ENCODE results near the gene ITPRIP.

Gene ITPRIP

GRCh38 chr10:104325436-104326435 lies 12.5 kb downstream of the ITPRIP start:
- DNase-seq (ENCODE audit: low spot score): no peak

DNA sequence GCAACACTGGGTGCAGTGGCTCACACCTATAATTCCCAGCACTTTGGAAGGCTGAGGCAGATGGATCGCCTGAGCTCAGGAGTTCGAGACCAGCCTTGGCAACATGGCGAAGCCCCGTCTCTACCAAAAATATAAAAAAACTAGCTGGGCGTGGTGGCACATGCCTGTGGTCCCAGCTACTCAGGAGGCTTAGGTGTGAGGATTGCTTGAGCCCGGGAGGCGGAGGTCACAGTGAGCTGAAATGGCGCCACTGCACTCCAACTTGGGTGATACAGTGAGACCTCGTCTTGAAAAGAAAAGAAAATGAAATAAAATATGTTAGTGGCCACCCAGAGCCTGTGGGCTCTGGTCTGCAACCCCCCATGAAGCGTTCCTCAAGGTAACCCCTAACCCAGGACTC lies 13.3 kb downstream of the ITPRIP start:
- no peak for DNase-seq (ENCODE audit: low spot score)

GRCh38 chr10:104324221-104324686 lies 14.0 kb downstream of the ITPRIP start:
- DNase-seq (ENCODE audit: low spot score): no peak

- no peak for DNase-seq (ENCODE audit: low spot score)
Observed at GRCh38 chr10:104323760-104324201, 14.5 kb downstream of the ITPRIP start.

DNA sequence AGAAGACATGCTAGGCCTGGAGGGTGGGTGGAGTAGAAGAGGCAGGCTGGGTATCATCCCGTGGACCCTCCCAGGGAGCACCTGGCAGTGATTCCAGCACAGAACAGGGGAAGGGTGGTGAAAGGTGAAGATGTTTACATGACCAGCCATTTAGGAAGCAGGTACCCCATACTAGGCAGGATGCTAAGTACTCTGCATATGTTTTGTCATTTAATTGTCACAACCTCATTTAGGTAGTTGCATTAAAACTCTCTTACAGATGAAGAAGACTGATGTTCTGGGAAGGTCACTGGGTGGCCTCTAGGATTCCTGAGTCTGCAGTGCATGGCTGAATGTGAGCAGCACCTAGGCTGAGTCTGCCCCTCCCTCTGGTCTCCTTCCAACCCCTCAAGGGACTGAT lies 15.2 kb downstream of the ITPRIP start:
- DNase-seq (ENCODE audit: low spot score): no peak

DNA sequence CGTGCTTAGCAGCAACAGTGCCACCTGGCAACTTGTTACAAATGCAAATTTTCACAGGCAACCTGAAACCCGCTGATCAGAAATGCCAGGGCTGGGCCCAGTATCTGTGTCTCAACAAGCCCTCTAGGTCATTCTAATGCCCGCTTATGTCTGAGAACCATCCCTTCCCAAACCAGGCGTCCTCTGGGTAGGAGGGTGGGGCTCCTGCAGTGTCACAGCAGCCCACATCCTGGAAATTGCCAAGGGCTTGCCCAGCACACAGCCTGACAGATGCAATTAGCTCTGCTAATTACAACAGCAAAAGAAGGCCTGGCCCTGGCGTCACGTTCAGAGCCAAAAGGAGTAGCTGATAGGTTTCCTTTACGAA lies 15.9 kb downstream of the ITPRIP start:
- peak; percentile 39 for DNase-seq (ENCODE audit: low spot score)

GRCh38 chr10:104321725-104322415 lies 16.4 kb downstream of the ITPRIP start:
- no peak for DNase-seq (ENCODE audit: low spot score)

GRCh38 chr10:104321226-104321625 lies 17.0 kb downstream of the ITPRIP start:
- no peak for DNase-seq (ENCODE audit: low spot score)

- no peak for DNase-seq (ENCODE audit: low spot score)
Observed at GRCh38 chr10:104318810-104319741, 19.2 kb downstream of the ITPRIP start.

DNA sequence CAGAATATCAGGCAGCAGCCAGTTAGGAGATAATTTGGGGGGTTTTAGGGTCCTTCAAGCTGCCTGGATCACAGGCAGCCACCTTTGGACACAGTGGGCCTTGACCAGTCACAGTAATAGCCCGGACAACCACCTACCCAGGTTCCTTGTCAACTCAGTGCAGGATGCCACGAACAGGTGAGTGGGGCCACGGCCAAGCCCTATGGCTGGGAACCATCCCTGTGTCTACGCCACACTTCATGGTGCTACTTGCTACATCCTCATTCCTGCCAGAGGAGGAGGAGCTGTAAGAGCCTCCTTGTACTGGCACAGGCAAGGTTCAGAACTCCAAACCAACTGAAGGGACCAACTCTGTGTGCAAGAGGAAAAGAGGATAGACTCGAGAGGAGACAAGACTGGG lies 19.9 kb downstream of the ITPRIP start:
- no peak for DNase-seq (ENCODE audit: low spot score)

GRCh38 chr10:104317726-104318299 lies 20.5 kb downstream of the ITPRIP start:
- no peak for DNase-seq (ENCODE audit: low spot score)

DNA sequence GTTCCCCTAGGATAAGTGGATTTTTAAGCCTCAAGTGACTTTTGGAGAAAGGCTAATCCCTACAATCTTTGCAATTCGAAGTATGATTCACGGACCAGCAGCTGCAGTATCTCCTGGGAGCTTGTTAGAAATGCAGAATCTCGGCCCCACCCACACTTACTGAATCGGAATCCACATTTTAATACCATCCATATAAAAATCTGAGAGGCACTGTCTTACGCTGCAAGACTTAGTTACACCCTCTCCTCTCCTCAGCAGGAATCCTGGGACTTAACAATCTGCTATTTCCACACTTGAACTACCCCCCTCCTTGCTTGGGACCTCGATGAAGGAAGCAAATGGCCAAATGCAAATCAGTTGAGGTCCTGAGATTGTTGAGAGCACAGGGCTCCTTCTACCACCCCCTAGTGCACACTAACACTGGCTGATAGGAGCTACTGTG lies 21.0 kb downstream of the ITPRIP start:
- no peak for DNase-seq (ENCODE audit: low spot score)

DNA sequence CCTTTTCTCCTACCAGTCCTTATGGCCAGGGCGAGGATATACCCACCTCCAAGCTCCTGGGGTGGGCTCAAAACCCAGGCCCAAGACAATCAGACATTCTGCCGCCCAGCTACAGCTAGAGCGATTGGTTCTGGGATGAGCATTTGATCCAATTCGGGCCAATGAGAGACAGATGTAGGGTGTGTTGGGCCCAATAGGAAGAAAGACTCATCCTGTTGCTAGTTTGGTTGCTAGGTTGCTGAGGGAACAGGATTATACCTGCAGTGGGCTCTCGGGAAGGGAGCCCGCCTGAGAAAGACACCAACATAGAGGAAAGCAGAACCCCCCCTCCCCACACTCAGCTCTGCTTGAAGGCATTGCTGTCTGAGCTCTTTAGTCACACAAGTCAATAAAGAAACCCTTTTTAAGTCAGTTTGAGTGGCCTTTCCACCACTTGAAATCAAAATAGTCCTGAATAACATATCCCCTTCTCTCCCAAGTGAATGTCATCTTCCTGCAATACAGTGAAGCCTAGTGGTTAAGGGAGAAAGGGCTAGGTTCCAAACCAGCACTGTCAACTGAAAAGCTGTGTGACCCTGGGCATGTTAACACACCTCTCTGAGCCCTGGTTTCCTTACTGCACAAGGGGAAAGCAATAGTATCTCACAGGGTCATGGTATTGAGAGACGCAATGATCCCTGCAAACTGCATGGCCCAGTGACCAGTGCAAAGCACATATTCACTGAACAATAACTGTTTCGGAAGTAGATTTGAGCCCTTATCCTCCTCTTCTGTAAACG lies 21.8 kb downstream of the ITPRIP start:
- no peak for DNase-seq (ENCODE audit: low spot score)

DNA sequence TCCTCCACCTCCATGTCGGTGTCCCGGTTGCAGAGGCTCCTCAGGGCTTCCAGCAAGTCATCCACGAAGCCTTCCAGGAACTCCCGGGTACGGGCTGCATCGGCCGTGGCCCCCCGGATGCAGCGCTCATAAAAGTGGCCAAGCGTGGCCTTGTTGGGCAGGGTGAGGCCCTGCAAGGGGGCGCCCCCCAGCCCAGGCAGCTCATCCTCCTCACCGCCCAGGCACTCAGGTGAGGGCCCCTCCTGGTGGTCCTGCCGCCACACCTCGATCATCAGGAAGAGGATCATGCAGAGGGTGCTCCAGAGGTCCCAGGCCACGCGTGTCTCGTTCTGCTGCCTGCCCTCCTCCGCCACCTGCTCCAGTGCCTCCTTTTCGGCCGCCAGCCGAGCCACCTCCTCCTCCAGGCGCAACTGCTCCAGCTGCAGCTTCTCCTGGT lies 22.8 kb downstream of the ITPRIP start:
- no peak for DNase-seq (ENCODE audit: low spot score)

- DNase-seq (ENCODE audit: low spot score): no peak
Observed at GRCh38 chr10:104314591-104315485, 23.4 kb downstream of the ITPRIP start.

- no peak for DNase-seq (ENCODE audit: low spot score)
Observed at GRCh38 chr10:104311184-104311720, 27.0 kb downstream of the ITPRIP start.

DNA sequence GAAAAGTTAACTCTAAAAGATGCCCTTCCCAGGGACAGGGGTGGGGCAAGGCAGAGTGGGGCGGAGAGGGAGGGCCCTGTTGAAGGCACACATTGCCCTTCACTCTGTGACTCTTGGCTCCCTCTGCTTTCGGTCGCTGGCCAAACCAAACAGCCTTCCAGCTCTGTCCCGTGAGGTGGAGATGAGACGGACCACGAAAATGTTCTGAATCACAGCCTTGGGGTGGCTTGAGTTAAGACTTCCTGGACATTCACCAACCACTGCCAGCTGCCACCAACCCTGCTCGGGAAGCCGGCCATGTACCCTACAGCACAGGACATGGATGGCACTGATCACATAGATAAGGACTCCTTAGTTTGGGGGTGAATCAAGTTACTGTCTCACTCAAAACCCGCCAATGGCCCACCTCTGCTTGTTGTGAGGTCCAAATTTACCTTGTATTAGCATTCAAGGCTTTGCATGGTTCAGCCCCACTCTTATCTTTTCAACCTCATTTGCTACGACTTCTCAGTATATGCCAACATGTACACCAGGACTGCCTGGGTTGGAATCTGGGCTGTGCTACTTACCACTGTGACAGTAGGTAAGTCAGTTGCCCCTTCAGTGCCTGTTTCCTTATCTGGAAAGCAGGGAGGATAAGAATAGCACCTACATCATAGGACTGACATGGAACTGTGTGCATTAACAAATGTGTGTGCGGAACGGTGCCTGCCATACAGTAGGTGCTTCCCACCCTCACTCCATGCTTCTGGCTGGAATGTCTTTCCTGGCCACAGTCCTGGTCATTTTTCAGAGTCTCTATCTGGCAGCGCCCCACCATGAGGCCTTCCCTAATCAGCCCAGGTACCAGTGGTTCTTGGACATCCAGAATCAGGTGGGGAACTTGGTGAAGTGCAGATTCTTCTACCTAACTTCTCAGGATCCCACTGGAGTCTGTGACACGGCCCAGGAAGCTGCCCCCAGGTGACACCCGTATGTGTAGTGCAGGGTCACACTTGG lies 28.0 kb downstream of the ITPRIP start:
- DNase-seq (ENCODE audit: low spot score): no peak

GRCh38 chr10:104308439-104308903 lies 29.8 kb downstream of the ITPRIP start:
- peak; percentile 47 for DNase-seq (ENCODE audit: low spot score)
